K562 (cell line): ENCODE results near the gene AFG1L. TPM values are rescaled to one million over a fixed set of nuclear protein-coding genes. Genes with fewer than 3 reads are reported as not detected.

Experiments
- ARID2 ChIP-seq: fragments of 450-650 bp; IDR thresholded peaks from 2 replicates; pipeline ENCODE4 v1.6.1; 2017; ENCODE audit warnings: antibody characterized with exemption, mild to moderate bottlenecking
- CC2D1A ChIP-seq: fragments of 450-650 bp; IDR thresholded peaks from 2 replicates; pipeline ENCODE4 v1.6.1; 2017; ENCODE audit warnings: mild to moderate bottlenecking
- LCOR ChIP-seq: sonication (generic); formaldehyde crosslinking; IDR thresholded peaks from 2 replicates; pipeline ENCODE4 v1.8.0; 2022; ENCODE audit warnings: mild to moderate bottlenecking, missing genetic modification reagents
- NR2C2 ChIP-seq, 2 experiments: fragments of 200-800 bp in 1 of 2; sonication (Bioruptor generic) in 1 of 2; sonication (generic) in 1 of 2; formaldehyde crosslinking in 1 of 2; IDR thresholded peaks; 2 replicates each; pipeline versions ENCODE4 v1.6.1 to v1.8.0; 2016 to 2022; ENCODE audit warnings: mild to moderate bottlenecking in 1 of 2, missing compliant biosample characterization in 1 of 2, missing genetic modification characterization in 1 of 2, missing genetic modification reagents in 1 of 2
- SRF ChIP-seq, 2 experiments: fragments of 250-450, 450-650 bp in 1 of 2; sonication (Bioruptor Pico) in 1 of 2; sonication (generic) in 1 of 2; formaldehyde crosslinking; IDR thresholded peaks; 2 replicates each; pipeline versions ENCODE4 v1.5.0 to v1.5.1; 2020 to 2022; ENCODE audit warnings: mild to moderate bottlenecking in 1 of 2, missing genetic modification reagents in 1 of 2
- SRSF1 ChIP-seq: fragments of 200-400 bp; formaldehyde crosslinking; IDR thresholded peaks from 2 replicates; pipeline ENCODE4 v1.6.1; 2017; ENCODE audit warnings: mild to moderate bottlenecking, low read depth, low read length, moderate library complexity
- ZBED1 ChIP-seq: IDR thresholded peaks from 2 replicates; pipeline ENCODE4 v1.6.1; 2014
- ZNF75A ChIP-seq: fragments of 450-650 bp; formaldehyde crosslinking; IDR thresholded peaks from 2 replicates; pipeline ENCODE4 v1.4.0; 2020; ENCODE audit warnings: mild to moderate bottlenecking
- polyA plus RNA-seq, 8 experiments: library from polyadenylated mRNA; depleted of rRNA in 4 of 8; stranded (reverse) in 5 of 8; unstranded in 3 of 8; fragments of >200 nt; fragmentation: Nextera tagmentation in 2 of 8; fragmentation: Illumina TruSeq in 1 of 8; extraction: Ambion mirVana in 2 of 8; extraction: Trizol in 1 of 8; gene quantifications; 2 replicates each; pipeline versions ENCODE4 v1.2.1 to v1.2.3, GENCODE V29; 2011 to 2014; ENCODE audit warnings: inconsistent platforms in 1 of 8, missing spikeins in 1 of 8
- total RNA-seq, 7 experiments: library from RNA; depleted of rRNA in 6 of 7; stranded (reverse); fragments of >200 nt in 6 of 7; fragmentation: Illumina TruSeq in 2 of 7; extraction: Trizol in 2 of 7; gene quantifications; 2 replicates each; pipeline versions ENCODE4 v1.2.1 to v1.2.3, GENCODE V29; 2011 to 2021; ENCODE audit warnings: low replicate concordance in 1 of 7
- TF ChIP-seq, protein P1 (sequence below): fragments of 450-650 bp; IDR thresholded peaks from 2 replicates; pipeline ENCODE4 v1.6.1; 2014; ENCODE audit warnings: low read depth, mild to moderate bottlenecking, moderate library complexity, borderline replicate concordance
- TF ChIP-seq, protein P2 (sequence below): fragments of 450-650 bp; IDR thresholded peaks from 2 replicates; pipeline ENCODE4 v1.6.1; 2017; ENCODE audit warnings: mild to moderate bottlenecking, moderate library complexity
- TF ChIP-seq, protein P3 (sequence below): fragments of 250-450 bp; sonication (Bioruptor Pico); IDR thresholded peaks from 2 replicates; pipeline ENCODE4 v1.4.0; 2020; ENCODE audit warnings: borderline replicate concordance
- TF ChIP-seq, protein P4 (sequence below): IDR thresholded peaks from 2 replicates; pipeline ENCODE4 v1.6.1; 2014; ENCODE audit warnings: antibody characterized with exemption
- TF ChIP-seq, protein P5 (sequence below): fragments of 250-450 bp; sonication (Bioruptor Pico); IDR thresholded peaks from 2 replicates; pipeline ENCODE4 v1.4.0; 2020
- TF ChIP-seq, protein P6 (sequence below): sonication (generic); formaldehyde crosslinking; IDR thresholded peaks from 2 replicates; pipeline ENCODE4 v1.4.0; 2020; ENCODE audit warnings: mild to moderate bottlenecking, missing genetic modification reagents
- TF ChIP-seq, protein P7 (sequence below): IDR thresholded peaks from 2 replicates; pipeline ENCODE4 v1.6.1; 2016; ENCODE audit warnings: missing genetic modification characterization, missing compliant biosample characterization

AFG1L gene
- total and polyA plus RNA-seq, 9 of the 15 experiments (the other 6 are each of a cell fraction or from before 2014, with no cell fraction given): 2.2 to 15.5 (median 5.8) TPM

DNA sequence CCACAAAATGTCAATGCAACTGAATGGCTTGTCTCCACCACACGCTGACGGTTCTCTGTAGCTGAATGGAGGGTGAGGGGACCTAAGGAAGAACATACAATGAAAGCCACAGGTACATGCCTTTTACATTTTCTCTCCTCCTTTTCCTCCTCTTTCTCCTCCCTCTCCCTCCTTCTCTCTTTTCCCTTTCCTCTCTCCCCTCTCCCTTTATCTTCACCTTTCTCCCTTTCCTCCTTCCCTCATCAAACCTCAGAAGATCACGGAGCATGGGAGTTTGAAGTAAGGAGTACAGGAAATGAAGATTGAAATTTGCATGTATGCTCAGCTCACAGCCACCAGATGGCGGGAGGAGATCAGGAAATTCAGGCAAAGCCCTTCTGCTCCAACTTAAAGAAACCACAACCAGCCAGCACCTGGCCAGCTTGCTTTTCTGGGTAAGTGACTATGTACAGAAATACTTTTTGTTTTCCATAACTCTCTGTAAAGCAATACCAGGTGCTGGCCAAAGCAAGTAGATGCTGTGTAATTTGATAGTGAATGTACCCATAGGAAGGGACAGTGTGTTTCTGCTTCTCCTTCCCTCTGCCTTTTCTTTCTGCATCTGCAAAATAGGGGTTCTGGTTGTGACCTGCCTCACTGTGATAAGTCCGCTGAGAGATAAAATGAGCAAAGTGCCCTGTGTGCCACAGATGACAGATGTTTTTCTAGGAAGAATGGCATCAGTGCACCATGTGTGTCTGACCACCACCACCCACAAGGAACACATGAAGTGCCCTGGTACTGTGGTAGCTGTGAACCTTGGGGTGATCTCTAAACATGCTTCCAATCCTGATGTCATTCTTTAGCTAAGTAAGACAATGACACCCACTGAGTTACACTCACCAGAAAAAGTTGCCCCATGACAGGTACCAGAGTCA, 247.2 kb downstream of the AFG1L start (continued):
- TF ChIP-seq, protein P1, sequence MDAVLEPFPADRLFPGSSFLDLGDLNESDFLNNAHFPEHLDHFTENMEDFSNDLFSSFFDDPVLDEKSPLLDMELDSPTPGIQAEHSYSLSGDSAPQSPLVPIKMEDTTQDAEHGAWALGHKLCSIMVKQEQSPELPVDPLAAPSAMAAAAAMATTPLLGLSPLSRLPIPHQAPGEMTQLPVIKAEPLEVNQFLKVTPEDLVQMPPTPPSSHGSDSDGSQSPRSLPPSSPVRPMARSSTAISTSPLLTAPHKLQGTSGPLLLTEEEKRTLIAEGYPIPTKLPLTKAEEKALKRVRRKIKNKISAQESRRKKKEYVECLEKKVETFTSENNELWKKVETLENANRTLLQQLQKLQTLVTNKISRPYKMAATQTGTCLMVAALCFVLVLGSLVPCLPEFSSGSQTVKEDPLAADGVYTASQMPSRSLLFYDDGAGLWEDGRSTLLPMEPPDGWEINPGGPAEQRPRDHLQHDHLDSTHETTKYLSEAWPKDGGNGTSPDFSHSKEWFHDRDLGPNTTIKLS: no peak
- TF ChIP-seq, protein P2, sequence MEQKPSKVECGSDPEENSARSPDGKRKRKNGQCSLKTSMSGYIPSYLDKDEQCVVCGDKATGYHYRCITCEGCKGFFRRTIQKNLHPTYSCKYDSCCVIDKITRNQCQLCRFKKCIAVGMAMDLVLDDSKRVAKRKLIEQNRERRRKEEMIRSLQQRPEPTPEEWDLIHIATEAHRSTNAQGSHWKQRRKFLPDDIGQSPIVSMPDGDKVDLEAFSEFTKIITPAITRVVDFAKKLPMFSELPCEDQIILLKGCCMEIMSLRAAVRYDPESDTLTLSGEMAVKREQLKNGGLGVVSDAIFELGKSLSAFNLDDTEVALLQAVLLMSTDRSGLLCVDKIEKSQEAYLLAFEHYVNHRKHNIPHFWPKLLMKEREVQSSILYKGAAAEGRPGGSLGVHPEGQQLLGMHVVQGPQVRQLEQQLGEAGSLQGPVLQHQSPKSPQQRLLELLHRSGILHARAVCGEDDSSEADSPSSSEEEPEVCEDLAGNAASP: no peak
- TF ChIP-seq, protein P3, sequence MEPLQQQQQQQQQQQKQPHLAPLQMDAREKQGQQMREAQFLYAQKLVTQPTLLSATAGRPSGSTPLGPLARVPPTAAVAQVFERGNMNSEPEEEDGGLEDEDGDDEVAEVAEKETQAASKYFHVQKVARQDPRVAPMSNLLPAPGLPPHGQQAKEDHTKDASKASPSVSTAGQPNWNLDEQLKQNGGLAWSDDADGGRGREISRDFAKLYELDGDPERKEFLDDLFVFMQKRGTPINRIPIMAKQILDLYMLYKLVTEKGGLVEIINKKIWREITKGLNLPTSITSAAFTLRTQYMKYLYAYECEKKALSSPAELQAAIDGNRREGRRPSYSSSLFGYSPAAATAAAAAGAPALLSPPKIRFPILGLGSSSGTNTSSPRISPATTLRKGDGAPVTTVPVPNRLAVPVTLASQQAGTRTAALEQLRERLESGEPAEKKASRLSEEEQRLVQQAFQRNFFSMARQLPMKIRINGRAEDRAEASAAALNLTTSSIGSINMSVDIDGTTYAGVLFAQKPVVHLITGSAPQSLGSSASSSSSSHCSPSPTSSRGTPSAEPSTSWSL (CRISPR knock-in tag): no peak
- TF ChIP-seq SRSF1: no peak
- TF ChIP-seq, protein P4, sequence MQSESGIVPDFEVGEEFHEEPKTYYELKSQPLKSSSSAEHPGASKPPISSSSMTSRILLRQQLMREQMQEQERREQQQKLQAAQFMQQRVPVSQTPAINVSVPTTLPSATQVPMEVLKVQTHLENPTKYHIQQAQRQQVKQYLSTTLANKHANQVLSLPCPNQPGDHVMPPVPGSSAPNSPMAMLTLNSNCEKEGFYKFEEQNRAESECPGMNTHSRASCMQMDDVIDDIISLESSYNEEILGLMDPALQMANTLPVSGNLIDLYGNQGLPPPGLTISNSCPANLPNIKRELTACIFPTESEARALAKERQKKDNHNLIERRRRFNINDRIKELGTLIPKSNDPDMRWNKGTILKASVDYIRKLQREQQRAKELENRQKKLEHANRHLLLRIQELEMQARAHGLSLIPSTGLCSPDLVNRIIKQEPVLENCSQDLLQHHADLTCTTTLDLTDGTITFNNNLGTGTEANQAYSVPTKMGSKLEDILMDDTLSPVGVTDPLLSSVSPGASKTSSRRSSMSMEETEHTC: no peak
- no peak for TF ChIP-seq LCOR (CRISPR knock-in tag)
- peak; percentile 93 for TF ChIP-seq ARID2
- TF ChIP-seq NR2C2 (CRISPR knock-in tag; IDR thresholded peaks at IDR 0.05): no peak
- TF ChIP-seq NR2C2 (tag; IDR thresholded peaks at IDR 0.05): no peak
- TF ChIP-seq SRF (CRISPR knock-in tag; IDR thresholded peaks at IDR 0.05): no peak
- peak; percentile 89 for TF ChIP-seq CC2D1A
- TF ChIP-seq, protein P5, sequence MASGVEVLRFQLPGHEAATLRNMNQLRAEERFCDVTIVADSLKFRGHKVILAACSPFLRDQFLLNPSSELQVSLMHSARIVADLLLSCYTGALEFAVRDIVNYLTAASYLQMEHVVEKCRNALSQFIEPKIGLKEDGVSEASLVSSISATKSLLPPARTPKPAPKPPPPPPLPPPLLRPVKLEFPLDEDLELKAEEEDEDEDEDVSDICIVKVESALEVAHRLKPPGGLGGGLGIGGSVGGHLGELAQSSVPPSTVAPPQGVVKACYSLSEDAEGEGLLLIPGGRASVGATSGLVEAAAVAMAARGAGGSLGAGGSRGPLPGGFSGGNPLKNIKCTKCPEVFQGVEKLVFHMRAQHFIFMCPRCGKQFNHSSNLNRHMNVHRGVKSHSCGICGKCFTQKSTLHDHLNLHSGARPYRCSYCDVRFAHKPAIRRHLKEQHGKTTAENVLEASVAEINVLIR (CRISPR knock-in tag): no peak
- no peak for TF ChIP-seq ZNF75A
- no peak for TF ChIP-seq ZBED1
- TF ChIP-seq, protein P6, sequence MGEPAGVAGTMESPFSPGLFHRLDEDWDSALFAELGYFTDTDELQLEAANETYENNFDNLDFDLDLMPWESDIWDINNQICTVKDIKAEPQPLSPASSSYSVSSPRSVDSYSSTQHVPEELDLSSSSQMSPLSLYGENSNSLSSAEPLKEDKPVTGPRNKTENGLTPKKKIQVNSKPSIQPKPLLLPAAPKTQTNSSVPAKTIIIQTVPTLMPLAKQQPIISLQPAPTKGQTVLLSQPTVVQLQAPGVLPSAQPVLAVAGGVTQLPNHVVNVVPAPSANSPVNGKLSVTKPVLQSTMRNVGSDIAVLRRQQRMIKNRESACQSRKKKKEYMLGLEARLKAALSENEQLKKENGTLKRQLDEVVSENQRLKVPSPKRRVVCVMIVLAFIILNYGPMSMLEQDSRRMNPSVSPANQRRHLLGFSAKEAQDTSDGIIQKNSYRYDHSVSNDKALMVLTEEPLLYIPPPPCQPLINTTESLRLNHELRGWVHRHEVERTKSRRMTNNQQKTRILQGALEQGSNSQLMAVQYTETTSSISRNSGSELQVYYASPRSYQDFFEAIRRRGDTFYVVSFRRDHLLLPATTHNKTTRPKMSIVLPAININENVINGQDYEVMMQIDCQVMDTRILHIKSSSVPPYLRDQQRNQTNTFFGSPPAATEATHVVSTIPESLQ (CRISPR knock-in tag): no peak
- TF ChIP-seq, protein P7, sequence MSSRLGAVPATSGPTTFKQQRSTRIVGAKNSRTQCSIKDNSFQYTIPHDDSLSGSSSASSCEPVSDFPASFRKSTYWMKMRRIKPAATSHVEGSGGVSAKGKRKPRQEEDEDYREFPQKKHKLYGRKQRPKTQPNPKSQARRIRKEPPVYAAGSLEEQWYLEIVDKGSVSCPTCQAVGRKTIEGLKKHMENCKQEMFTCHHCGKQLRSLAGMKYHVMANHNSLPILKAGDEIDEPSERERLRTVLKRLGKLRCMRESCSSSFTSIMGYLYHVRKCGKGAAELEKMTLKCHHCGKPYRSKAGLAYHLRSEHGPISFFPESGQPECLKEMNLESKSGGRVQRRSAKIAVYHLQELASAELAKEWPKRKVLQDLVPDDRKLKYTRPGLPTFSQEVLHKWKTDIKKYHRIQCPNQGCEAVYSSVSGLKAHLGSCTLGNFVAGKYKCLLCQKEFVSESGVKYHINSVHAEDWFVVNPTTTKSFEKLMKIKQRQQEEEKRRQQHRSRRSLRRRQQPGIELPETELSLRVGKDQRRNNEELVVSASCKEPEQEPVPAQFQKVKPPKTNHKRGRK (tag): peak; percentile 93
